ENCODE measurements around the gene ZNF438.

GRCh38 chr10:30985512-30985911 lies 46.2 kb downstream of the ZNF438 start:
- no peak for TF ChIP-seq POLR2AphosphoS5 (IDR thresholded peaks at IDR 0.05; ENCODE audit: low read depth, low read length)
- TF ChIP-seq SIN3A (IDR thresholded peaks at IDR 0.05; ENCODE audit: borderline replicate concordance, insufficient read depth, low read depth, low read length): no peak

Measured in Panc1 (cell line).